Right atrium auricular region (tissue), 2 donors: ENCODE data around the gene OSER1. TPM values are rescaled to one million over a fixed set of nuclear protein-coding genes. Genes with fewer than 3 reads are reported as not detected.
A peak's percentile ranks its signal among the peaks of the same experiment; 100 is the strongest.

Experiments used
- DNase-seq: peaks from one replicate; pipeline ENCODE4 v3.0.0-alpha.2; 2019; ENCODE audit warnings: low spot score
- H3K27ac ChIP-seq, 2 donors: fragments of 200-600 bp; sonication (generic); 1 replicate in 1 of 2; 2 replicates in 1 of 2; pipeline ENCODE4 v1.5.1; 2016 to 2019
- H3K27me3 ChIP-seq, 2 donors: fragments of 200-600 bp; sonication (generic); one replicate each; pipeline versions ENCODE4 v1.5.1 to v1.6.0; 2017 to 2019
- H3K36me3 ChIP-seq: fragments of 200-600 bp; sonication (generic); one replicate; pipeline ENCODE4 v1.5.1; 2016
- H3K4me1 ChIP-seq, 2 donors: fragments of 200-600 bp; sonication (generic); one replicate each; pipeline versions ENCODE4 v1.5.1 to v1.6.0; 2017 to 2019
- H3K4me3 ChIP-seq, 2 donors: fragments of 200-600 bp; sonication (generic); 1 replicate in 1 of 2; 2 replicates in 1 of 2; pipeline ENCODE4 v1.5.1; 2017 to 2019; ENCODE audit warnings: mild to moderate bottlenecking in 1 of 2, moderate library complexity in 1 of 2
- H3K9me3 ChIP-seq, 2 donors: fragments of 200-600 bp; sonication (generic); one replicate each; pipeline ENCODE4 v1.5.1; 2019
- total RNA-seq, 2 donors: library from RNA; depleted of rRNA; stranded (reverse); fragments of >200 nt; gene quantifications; one replicate each; pipeline ENCODE4 v1.1.0, GENCODE V29; 2016
- TF ChIP-seq, protein P1 (sequence below), 2 donors: fragments of 200-600 bp; sonication (generic); IDR thresholded peaks; one replicate each; pipeline ENCODE4 v1.5.1; 2019; ENCODE audit warnings: antibody characterized with exemption in 2 of 2

OSER1 gene
- total RNA-seq, 2 donors from 2014 or later, result 30.8 to 31.1 TPM

DNA sequence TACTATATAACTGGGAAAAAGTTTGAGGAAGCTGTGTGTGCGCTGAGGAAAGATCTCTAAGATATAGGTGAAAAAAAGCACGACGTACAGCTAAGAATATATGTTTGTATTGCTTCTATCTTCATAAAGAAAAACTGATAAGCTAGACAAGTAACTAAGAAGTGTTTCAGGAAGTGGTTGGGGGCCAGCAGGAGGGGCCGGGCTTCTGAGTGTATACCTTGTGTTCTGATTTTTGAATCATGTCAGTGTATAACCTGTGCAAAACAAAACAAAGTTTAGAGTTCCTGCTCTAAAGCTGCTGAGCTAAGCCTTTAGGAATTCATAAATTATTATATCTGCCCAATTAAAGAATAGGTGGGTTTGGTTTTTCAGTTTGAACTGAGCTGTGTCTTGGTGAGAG is 7.9 kb upstream of the OSER1 start:
- no peak overlapping the region for H3K4me3 ChIP-seq
- H3K36me3 ChIP-seq, result no peaks in the 10 kb centered on the region
- TF ChIP-seq, protein P1, sequence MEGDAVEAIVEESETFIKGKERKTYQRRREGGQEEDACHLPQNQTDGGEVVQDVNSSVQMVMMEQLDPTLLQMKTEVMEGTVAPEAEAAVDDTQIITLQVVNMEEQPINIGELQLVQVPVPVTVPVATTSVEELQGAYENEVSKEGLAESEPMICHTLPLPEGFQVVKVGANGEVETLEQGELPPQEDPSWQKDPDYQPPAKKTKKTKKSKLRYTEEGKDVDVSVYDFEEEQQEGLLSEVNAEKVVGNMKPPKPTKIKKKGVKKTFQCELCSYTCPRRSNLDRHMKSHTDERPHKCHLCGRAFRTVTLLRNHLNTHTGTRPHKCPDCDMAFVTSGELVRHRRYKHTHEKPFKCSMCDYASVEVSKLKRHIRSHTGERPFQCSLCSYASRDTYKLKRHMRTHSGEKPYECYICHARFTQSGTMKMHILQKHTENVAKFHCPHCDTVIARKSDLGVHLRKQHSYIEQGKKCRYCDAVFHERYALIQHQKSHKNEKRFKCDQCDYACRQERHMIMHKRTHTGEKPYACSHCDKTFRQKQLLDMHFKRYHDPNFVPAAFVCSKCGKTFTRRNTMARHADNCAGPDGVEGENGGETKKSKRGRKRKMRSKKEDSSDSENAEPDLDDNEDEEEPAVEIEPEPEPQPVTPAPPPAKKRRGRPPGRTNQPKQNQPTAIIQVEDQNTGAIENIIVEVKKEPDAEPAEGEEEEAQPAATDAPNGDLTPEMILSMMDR (IDR thresholded peaks at IDR 0.05), result no peak
- H3K9me3 ChIP-seq, result no peaks in the 10 kb centered on the region
- H3K4me1 ChIP-seq, result peaks cover 0 to 31% of the 10 kb centered on the region in 2 donors
- DNase-seq, result no peak
- peak overlapping the region; percentile 66 to 79 for H3K27ac ChIP-seq
- H3K27me3 ChIP-seq, result no peaks in the 10 kb centered on the region

DNA sequence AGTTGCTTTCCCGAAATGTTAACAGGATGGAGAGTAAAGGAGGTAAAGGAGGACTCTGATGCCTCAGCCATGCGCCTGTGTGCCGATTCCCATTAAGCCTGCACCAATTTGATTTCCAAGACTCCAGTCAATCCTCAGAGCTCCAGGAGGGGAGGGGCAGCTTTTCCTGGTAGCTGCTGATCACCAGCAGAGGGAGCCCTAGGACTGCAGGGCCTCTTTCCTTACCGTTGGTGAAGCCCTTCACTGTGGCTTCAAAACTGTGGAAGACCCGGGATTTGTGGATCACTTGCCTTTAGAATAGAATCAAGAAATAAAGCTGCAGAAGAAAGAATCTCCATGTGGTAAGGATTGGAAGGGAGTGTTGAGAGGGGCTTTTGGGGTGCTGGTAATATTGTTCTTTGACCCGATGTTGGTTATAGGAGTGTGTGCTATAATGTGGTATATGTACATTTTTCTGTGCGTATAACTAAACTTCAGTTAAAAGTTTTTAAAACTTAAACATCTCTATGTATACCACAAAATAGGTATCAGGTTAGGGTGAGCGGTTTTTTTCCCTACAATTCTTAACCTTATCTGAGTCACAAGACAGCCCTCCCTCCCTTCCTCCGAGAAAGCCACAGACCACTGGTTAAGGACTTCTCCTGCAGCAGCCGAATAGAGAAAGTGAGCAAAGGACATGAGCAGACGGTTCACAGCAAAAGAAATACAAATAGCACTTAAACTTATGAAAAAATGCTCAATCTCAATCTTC is 6.9 kb upstream of the OSER1 start:
- peak; percentile 64 for DNase-seq
- TF ChIP-seq, protein P1 (IDR thresholded peaks at IDR 0.05), result peak; percentile 75 to 93
- no peaks in the 10 kb centered on the region for H3K27me3 ChIP-seq
- H3K27ac ChIP-seq, result peak overlapping the region; percentile 14 to 79
- H3K36me3 ChIP-seq, result no peaks in the 10 kb centered on the region
- peaks cover 0 to 27% of the 10 kb centered on the region in 2 donors for H3K4me1 ChIP-seq
- H3K4me3 ChIP-seq, result peak overlapping the region in 1 of 2 donors; percentile 4
- H3K9me3 ChIP-seq, result no peaks in the 10 kb centered on the region

DNA sequence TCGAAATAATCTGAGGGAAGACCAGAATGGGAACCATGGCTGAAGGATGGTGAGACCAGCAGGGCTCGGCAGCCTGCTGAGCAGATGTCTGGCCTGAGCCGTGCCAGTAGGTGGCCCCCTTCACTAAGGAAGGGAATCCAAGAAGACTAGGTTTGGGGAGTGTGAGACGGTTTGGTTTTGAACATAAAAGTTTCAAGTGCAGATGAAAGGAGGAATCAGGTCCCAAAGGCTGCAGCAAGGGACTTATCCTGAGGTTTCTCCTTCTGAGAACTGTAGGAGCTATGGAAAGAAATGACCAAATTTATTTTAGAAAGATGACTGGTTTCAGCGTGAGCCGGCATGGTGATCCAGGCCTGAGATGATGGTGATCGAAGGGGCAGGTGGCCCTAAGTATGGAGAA is 4.6 kb upstream of the OSER1 start:
- peak; percentile 71 for DNase-seq
- Histone ChIP-seq H3K36me3 (no peaks in the 10 kb centered on the region), H3K9me3 (no peaks in the 10 kb centered on the region), H3K4me3 (no peak overlapping the region), H3K27me3 (no peaks in the 10 kb centered on the region), H3K4me1 (peaks cover 0 to 35% of the 10 kb centered on the region in 2 donors), H3K27ac (no peak overlapping the region)
- TF ChIP-seq, protein P1 (IDR thresholded peaks at IDR 0.05), result peak; percentile 65 to 85

DNA sequence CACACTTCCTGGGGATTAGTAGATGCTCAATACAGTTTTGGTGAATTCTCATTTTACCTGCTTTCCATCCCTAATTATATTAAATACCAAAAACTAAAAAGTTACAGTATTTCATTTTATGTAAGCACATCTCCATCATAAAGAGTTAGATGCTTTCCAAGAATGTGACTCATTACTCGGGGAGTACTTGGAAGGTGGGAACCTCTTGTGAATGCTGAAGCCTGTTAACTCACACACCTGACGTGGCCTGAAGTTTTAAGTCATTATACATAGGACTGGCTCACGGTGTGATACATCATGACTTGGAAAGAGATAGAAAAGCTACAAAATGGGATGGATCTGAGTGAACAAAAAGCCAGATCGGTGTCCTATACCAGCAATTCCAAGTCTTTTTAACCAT is 2.2 kb upstream of the OSER1 start:
- Histone ChIP-seq H3K36me3 (no peaks in the 10 kb centered on the region), H3K27ac (no peak overlapping the region), H3K9me3 (no peaks in the 10 kb centered on the region), H3K4me1 (peaks cover 0 to 44% of the 10 kb centered on the region in 2 donors), H3K4me3 (no peak overlapping the region), H3K27me3 (no peaks in the 10 kb centered on the region)
- DNase-seq, result no peak
- TF ChIP-seq, protein P1 (IDR thresholded peaks at IDR 0.05), result no peak

DNA sequence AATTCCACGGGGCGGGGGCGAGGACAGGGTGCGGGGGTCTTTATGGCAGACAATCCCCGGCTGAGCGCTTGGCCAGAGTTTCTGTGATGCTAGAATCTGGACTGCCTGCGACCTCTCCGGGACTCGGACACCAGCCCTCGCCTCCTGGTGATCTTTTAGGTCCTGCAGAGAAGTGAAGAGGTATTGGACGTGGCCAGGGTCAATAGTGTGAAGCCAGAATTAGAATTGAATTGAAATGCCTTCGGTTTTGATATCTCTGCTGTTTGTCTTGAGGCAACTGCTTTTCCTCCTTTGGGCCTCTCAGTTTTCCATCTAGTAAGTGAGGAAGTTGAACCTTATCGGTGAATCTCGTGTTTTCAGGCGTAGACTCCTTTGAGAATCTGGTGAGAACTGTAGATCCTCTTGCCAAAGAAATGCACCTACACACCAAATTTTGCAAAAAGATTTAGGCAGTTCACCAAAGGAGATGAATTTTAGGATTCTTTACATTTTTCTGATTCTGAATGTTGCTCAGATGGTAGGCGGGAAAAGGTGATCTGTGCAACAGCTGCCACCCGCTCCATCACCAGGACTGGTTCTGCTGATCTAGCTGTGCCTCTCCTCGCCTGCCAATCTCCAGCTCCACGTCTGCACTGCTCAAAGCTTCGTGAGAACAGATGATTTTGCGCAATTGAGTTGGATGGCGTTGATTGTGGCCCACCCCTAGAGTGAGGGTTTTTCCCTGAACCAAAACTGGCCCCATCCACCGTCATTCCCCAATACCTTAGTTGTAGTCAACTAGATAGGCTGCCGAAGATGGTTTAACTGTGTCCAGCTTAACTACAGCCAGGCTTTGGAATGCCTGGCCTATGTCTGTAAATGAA is 837 bp upstream of the OSER1 start:
- peak; percentile 51 for DNase-seq

More for the DNA sequence above, 837 bp upstream of the OSER1 start:
- Histone ChIP-seq H3K27me3 (no peaks in the 10 kb centered on the region), H3K4me3 (peak overlapping the region; percentile 62 to 97), H3K9me3 (no peaks in the 10 kb centered on the region), H3K4me1 (peaks cover 0 to 55% of the 10 kb centered on the region in 2 donors), H3K27ac (peak overlapping the region; percentile 94 to 99), H3K36me3 (peaks cover 1% of the 10 kb centered on the region)
- TF ChIP-seq, protein P1 (IDR thresholded peaks at IDR 0.05), result no peak
